Activated gamma-delta T cell (primary cell): ENCODE results near the gene LCMT1.
"Not testable (repeated sequence)": the region's sequence is repeated elsewhere in the genome, so short reads cannot be mapped to it uniquely, and the experiment has no call there.

Experiments used
- DNase-seq: peaks from one replicate; lab custom pipeline; 2025; lab: John Stamatoyannopoulos, UW

LCMT1 gene

DNA sequence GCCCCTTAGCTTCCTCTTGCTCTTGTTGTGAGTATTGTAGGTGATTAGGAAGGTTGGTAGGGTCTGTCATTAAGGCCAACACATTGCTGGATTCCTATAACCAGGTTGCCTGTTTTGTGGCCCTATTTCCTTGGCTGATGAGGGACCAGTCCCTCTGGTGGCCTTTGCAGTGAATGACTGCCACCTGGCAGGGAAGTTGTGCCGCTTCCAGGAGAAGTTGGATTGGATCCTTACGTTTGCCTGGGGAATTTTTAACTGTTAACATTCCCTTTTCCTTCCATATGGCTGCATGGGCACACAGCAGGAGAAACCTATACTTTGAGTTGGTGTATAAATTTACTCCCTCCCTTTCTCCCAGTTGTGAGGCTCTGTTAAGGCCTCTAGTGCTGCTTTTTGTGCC, 32.4 kb downstream of the LCMT1 start:
- DNase-seq: no peak

DNA sequence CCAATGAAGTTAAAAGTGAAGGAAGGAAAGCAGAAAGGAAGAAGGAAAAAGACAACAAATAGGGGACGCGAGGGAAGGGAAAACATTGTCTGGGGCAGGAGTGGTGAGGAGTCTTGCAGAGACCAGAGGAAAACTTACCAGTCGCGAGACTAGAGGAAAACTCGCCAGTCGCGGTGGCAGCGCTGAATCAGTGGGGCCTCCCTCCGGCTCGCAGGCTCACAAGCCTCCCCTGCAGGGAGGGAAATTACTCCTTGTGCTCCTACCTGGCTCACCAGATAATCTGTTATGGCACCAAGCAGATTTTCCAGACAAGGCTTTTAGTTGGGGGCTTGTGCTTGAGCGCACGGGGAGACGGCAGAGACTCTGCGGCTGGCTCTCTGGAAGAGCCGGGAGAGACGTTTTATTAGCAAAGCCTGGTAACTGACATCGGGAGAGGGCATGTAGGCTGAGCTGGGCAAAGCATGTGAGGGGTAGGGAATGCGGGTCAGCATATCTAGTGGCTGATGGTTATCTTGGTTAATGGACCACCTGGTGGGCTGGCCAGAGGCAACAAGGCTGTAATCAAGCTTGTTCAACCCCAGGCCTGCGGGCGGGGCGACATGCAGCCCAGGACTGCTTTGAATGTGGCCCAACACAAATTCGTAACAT, 37.1 kb downstream of the LCMT1 start:
- no peak for DNase-seq

GRCh38 chr16:25151996-25152395, 40.5 kb downstream of the LCMT1 start:
- no peak for DNase-seq

GRCh38 chr16:25155553-25156460, 44.3 kb downstream of the LCMT1 start:
- no peak for DNase-seq

DNA sequence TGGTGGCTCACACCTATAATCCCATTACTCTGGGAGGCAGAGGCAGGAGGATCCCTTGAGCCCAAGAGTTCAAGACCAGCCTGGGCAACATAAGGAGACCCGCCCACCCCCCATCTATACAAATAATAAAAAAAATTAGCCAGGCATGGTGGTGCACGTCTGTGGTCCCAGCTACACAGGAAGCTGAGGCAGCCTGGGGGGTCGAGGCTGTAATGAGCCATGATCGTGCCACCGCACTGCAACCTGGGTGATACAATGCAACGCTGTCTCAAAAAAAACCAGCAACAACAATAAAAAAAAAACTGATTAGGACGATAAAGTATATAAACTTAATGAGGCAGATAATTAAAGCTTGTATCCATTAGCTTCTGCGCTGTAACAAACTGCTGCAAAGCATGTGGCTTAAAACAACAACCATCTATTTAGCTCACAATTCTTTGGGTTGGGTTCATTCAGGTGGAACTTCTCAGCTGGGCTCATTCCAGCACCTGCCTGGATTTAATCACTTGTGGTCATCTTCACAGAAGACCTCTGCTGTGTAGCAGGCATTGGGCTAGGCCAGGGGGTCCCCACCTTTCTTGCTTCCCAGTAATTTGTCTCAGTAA, 45.8 kb downstream of the LCMT1 start:
- DNase-seq: no peak

DNA sequence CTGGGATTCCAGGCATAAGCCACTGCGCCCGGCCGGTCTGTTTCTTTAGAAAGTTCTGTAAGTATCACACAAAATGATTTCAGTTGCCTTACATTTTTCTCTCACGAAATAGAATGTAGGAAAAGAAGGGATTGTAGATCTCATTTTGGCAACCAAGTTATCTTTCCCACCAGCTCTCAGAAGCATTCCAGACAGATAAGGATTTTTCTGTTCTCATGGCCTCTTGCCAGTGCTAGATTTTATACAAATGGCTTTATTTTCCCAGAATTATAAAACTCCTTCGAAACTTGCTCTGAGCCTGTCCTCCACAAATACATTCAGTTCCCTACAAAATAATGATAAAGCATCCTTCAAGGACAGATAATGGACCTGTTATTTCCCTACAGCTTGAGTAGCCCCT, 46.9 kb downstream of the LCMT1 start:
- no peak for DNase-seq

DNA sequence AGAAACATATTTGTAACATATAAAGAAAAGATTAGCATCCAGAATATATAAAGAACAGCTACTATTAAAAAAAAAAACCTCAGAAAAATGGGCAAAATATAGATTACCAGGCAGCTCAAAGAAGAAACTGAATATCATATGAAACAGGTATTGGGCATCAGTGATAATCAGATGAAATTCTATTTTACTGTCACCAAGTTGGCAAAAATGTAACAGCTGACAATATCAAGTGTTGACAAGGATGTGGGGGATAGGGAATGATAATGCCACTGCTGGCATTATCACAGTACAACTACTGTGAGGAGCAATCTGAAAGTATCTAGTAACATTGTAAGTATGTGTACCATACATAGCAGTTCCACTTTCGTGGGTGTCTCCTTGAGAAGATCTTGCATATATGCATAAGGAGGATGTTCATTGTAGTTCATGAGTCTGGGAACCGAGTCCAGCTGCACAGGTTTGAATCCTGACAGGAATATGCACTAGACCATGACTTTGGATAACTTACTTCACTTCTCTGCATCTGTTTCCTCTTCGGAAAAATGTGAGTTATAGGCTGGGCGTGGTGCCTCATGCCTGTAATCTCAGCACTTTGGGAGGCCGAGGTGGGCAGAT, 50.3 kb downstream of the LCMT1 start:
- no peak for DNase-seq

- DNase-seq: no peak
Measured at GRCh38 chr16:25163683-25164082, 52.1 kb downstream of the LCMT1 start.

DNA sequence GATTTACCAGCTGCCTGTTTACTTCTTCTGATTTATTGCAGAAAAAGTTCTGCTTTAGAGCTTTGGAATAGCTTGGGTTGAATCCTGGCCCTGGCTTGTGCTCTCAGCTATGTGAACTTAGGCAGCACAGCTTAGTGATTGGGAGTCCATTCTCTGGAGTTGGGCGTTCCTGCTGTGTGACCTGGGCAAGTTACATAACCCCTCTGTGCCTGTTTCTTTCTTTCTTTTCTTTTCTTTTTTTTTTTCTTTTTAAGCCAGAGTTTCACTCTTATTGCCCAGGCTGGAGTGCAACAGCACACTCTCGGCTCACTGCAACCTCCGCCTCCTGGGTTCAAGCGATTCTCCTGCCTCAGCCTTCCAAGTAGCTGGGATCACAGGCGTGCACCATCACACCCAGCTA, 53.7 kb downstream of the LCMT1 start:
- no peak for DNase-seq

DNA sequence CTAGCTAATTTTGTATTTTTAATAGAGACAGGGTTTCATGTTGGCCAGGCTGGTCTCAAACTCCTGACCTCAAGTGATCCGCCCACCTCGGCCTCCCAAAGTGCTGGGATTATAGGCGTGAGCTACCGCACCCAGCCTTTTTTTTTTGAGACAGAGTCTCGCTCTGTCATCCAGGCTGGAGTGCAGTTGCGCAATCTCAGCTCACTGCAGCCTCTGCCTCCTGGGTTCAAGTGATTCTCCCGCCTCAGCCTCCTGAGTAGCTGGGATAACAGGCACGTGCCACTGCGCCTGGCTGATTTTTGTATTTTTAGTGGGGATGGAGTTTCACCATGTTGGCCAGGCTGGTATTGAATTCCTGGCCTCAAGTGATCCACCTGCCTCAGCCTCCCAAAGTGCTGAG, 56.4 kb downstream of the LCMT1 start:
- not testable (repeated sequence) for DNase-seq

DNA sequence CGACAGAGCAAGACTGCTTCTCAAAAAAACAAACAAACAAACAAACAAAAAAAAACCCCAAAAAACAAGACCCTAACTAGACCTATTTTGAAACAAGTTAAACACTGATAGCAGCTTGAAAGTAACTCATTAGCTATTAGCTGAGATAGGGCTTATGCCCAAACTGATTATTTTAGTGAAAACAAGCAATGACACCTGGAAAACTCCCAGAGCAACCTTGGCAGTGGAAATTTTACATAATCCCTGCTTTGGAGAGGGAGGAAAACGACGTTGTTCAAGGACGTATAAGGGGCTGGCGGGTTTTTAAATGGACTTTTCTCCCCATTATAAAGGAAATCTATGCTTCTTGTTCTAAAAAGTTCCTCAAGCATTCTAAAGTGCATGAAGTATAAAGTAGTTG, 59.8 kb downstream of the LCMT1 start:
- DNase-seq: no peak

DNA sequence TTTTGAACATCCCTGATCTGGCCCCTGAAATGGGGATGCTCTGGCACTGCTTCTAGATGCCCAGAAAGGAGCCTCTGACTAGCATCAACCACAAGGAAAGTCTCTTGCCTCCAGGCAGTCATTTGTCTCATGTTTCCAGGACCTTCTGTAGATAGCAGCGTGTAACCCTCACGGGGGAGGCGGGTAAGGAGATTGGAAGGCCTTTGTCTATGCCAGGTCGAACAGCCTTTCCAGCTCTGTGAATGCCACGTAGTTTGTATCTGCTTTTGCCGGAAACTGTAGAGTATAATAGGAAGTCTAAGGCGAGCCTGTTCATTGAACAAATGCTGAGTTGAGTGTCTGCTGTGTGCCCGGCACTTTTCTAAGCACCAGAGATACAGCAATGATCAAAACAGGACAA, 61.3 kb downstream of the LCMT1 start:
- no peak for DNase-seq

DNA sequence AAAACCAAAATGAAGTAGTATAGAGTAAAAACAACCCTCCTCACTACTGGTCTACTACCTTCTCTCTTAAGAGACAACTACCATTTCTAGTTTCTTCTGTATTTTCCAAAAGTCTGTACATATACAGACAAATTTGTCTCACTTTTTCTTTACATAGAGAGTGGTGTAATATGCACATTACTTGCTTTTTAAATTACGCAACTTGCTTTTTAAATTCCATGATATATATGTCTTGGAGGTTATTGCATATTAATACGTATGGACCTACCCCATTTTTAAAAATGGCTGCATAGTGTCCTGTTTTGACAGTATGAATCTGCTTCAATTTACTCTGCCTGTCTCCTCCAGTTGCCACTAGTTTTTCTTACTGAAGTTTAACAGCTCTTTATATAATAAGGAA, 62.7 kb downstream of the LCMT1 start:
- DNase-seq: no peak

GRCh38 chr16:25176136-25176535, 64.6 kb downstream of the LCMT1 start:
- DNase-seq: no peak

- DNase-seq: no peak
Measured at GRCh38 chr16:25177512-25177830, 65.9 kb downstream of the LCMT1 start.

DNA sequence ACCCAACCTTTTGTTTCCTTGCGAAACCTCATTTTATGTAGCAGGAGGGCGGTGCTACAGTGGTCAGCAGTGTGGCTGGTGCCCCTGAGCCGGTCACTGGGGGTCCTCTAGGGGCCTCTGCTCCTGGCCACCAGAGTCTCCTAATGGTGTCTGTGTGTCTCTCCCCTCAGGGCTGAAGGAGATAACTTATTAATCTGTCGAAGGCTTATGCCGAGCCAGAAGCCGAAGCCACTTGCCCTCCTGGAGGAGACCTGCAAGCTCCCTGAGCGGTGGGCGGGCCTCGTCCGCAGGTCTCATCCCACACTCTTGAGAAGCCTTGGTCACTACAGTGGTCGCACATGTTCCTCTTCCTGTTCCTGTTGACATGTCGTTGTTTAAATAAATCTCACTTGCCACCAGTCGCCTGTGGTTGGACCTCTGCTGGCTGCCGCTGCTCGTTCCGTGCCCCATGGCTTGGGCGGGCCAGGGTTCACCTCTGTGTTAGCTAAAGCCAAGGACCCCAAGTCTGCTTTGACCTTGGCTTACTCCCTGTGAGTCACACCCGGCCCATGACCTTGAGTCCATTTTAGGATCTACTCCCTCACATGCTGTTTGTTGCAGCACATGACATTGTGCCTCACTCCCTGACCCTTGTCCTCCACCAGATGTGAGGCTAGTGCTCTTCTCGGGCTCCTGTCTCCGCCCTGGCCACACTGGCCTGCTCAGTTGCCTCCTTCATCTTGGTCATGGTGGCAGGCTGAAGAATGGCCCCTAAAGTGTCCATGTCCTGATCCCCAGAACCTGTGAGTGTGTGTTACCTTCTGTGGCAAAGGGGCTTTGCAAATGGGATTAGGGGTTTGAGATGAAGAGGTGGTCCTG, 66.5 kb downstream of the LCMT1 start:
- no peak for DNase-seq

GRCh38 chr16:25181236-25181635, 69.7 kb downstream of the LCMT1 start:
- not testable (repeated sequence) for DNase-seq

- DNase-seq: no peak
Measured at GRCh38 chr16:25184771-25185170, 73.2 kb downstream of the LCMT1 start.

DNA sequence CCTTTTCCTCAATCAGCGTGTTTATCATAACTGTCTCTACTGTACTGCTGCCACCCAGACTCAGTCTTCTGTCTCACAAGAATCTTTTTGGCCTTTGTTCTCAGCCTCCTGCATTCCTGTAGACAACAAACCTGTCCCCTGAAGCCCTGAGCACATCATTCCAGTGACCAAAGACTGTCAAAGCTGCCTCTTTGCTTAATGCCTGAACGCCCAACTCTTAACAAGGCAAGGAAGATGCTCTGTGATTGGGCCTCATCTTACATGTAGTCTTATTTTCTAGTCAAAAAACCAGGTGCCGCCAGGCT, 75.9 kb downstream of the LCMT1 start:
- no peak for DNase-seq

DNA sequence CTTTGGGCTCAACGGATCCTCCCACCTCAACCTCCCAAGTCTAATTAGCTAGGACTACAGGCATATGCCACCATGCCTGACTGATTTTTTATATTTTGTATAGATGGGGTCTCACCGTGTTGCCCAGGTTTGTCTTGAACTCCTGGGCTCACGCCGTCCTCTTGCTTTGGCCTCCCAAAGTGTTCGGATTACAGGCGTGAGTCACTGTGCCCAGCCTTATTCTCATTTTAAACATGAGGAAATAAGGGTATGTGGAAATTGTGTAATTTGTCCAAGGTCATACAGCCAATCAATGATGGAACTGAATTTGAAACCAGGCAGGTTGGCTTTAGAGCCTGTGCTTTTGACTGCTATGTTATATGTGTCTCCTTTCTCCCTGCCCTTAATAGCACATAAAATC, 77.8 kb downstream of the LCMT1 start:
- no peak for DNase-seq

GRCh38 chr16:25192096-25192495, 80.6 kb downstream of the LCMT1 start:
- no peak for DNase-seq

DNA sequence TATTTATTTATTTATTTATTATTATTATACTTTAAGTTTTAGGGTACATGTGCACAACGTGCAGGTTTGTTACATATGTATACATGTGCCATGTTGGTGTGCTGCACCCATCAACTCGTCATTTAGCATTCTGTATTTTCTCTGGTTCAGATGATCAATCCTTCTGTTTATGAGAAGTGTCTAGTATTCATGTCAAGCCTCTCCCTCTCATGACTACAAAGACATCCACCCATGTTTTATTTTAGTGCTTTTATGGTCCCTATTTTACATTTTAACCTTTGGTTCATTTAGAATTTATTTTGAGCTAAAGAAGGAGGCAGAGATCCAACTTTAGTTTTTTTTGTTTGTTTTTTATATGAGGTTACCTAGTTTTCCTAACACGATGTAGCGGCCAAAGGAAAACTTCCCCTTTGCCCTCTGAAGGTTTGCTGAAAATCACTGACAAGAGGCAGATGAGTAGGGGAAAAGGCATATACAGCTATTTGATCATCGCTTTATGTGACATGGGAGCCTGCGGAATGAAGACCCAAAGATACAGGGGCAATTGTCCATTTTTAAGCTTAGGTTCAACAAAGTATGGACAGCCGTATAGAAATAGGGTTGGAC, 82.8 kb downstream of the LCMT1 start:
- DNase-seq: no peak
